PFSK-1 (cell line): ENCODE data around the gene CCL11.

ENCODE experiments used
- FOXP2 ChIP-seq: optimal IDR thresholded peaks from 2 replicates; pipeline ENCODE3; 2011; ENCODE audit warnings: borderline replicate concordance, control low read depth, inconsistent platforms; ENCODE audit not compliant: insufficient read depth; ENCODE audit errors: extremely low read length, extremely low read depth
- POLR2AphosphoS5 ChIP-seq: IDR thresholded peaks from 2 replicates; pipeline ENCODE4 v1.6.1; 2012; ENCODE audit warnings: low read depth, mild to moderate bottlenecking, control low read depth, low read length, moderate library complexity
- REST ChIP-seq, 2 experiments: IDR thresholded peaks; 2 replicates each; pipeline versions ENCODE4 v1.6.1 to v1.8.0; 2011 to 2012; ENCODE audit warnings: low read depth in 2 of 2, low read length in 2 of 2, control low read depth in 1 of 2, inconsistent platforms in 1 of 2, mild to moderate bottlenecking in 1 of 2, moderate library complexity in 1 of 2; ENCODE audit not compliant: insufficient read depth in 1 of 2
- SIN3A ChIP-seq: IDR thresholded peaks from 2 replicates; pipeline ENCODE4 v1.6.1; 2012; ENCODE audit warnings: mild to moderate bottlenecking, low read length, moderate library complexity, borderline replicate concordance; ENCODE audit not compliant: insufficient read depth
- TAF1 ChIP-seq: IDR thresholded peaks from 2 replicates; pipeline ENCODE4 v1.6.1; 2012; ENCODE audit warnings: low read length, control low read depth, borderline replicate concordance; ENCODE audit not compliant: insufficient read depth

Gene CCL11

GRCh38 chr17:34287875-34288274 lies 2.3 kb downstream of the CCL11 start:
- TF ChIP-seq SIN3A: no peak
- no peak for TF ChIP-seq REST (IDR thresholded peaks at IDR 0.05; ENCODE audit: insufficient read depth in 1 of 2, low read depth in 2 of 2, low read length in 2 of 2)
- TF ChIP-seq FOXP2: no peak
- TF ChIP-seq TAF1: no peak
- no peak for TF ChIP-seq POLR2AphosphoS5

GRCh38 chr17:34290586-34290985 lies 5.0 kb downstream of the CCL11 start:
- TF ChIP-seq REST (IDR thresholded peaks at IDR 0.05; ENCODE audit: insufficient read depth in 1 of 2, low read depth in 2 of 2, low read length in 2 of 2): no peak
- TF ChIP-seq SIN3A: no peak
- TF ChIP-seq POLR2AphosphoS5: no peak
- TF ChIP-seq FOXP2: no peak
- TF ChIP-seq TAF1: no peak

- TF ChIP-seq POLR2AphosphoS5 (no peak), REST (IDR thresholded peaks at IDR 0.05; ENCODE audit: insufficient read depth in 1 of 2, low read depth in 2 of 2, low read length in 2 of 2) (peak; percentile 44 to 84; a peak in 3 of 4 replicates), TAF1 (no peak)
These were observed 6.3 kb downstream of the CCL11 start for GRCh38 chr17:34291721-34292348.

GRCh38 chr17:34299027-34299426 lies 13.5 kb downstream of the CCL11 start:
- TF ChIP-seq TAF1 (no peak), FOXP2 (no peak), SIN3A (no peak), REST (IDR thresholded peaks at IDR 0.05; ENCODE audit: insufficient read depth in 1 of 2, low read depth in 2 of 2, low read length in 2 of 2) (no peak), POLR2AphosphoS5 (no peak)
